Progenitor cell of endocrine pancreas (in vitro differentiated cells): Measurements from ENCODE around the gene MYO18A. TPM values are rescaled to one million over a fixed set of nuclear protein-coding genes. Genes with fewer than 3 reads are reported as not detected.

Experiments used
- DNase-seq: peaks from one replicate; pipeline ENCODE4 v3.0.0; 2021; ENCODE audit warnings: low spot score; ENCODE audit not compliant: unreplicated experiment
- H3K27ac Mint-ChIP-seq: 2 replicates; pipeline ENCODE4 v1.8.0; 2021; ENCODE audit warnings: mild to moderate bottlenecking, moderate library complexity, mixed read lengths
- H3K27me3 Mint-ChIP-seq: 2 replicates; pipeline ENCODE4 v1.8.0; 2021; ENCODE audit warnings: mixed read lengths
- H3K36me3 Mint-ChIP-seq: 2 replicates; pipeline ENCODE4 v1.8.0; 2022; ENCODE audit warnings: mixed read lengths; ENCODE audit not compliant: insufficient read depth
- H3K4me1 Mint-ChIP-seq: 2 replicates; pipeline ENCODE4 v1.8.0; 2021; ENCODE audit warnings: low read depth, mixed read lengths
- H3K4me3 Mint-ChIP-seq: 2 replicates; pipeline ENCODE4 v1.8.0; 2021; ENCODE audit warnings: low read depth, mild to moderate bottlenecking, moderate library complexity, mixed read lengths
- H3K9me3 Mint-ChIP-seq: 2 replicates; pipeline ENCODE4 v1.8.0; 2021; ENCODE audit warnings: low read depth, mixed read lengths
- CTCF ChIP-seq: fragments of 200-600 bp; sonication (generic); IDR thresholded peaks from one replicate; pipeline ENCODE4 v1.5.0; 2021; ENCODE audit warnings: antibody characterized with exemption, mild to moderate bottlenecking; ENCODE audit not compliant: unreplicated experiment
- total RNA-seq: library from RNA; stranded (reverse); gene quantifications from 2 replicates; pipeline ENCODE4 v1.2.1, GENCODE V29; 2021

The MYO18A gene
- total RNA-seq, 1 donor from 2014 or later: 75.7 TPM

- Mint-ChIP-seq H3K4me1 (peaks cover 17% of the 10 kb centered on the region), H3K4me3 (no peak overlapping the region), H3K27me3 (peaks cover 11% of the 10 kb centered on the region), H3K36me3 (no peaks in the 10 kb centered on the region), H3K27ac (no peak overlapping the region), H3K9me3 (no peaks in the 10 kb centered on the region)
- DNase-seq: no peak
- TF ChIP-seq CTCF: no peak
Measured at GRCh38 chr17:29063992-29064391, 116.2 kb downstream of the MYO18A start.

GRCh38 chr17:29062215-29062614, 118.0 kb downstream of the MYO18A start:
- Mint-ChIP-seq H3K4me3 (no peak overlapping the region), H3K27ac (no peak overlapping the region), H3K4me1 (peaks cover 17% of the 10 kb centered on the region), H3K36me3 (no peaks in the 10 kb centered on the region), H3K9me3 (no peaks in the 10 kb centered on the region), H3K27me3 (peaks cover 5% of the 10 kb centered on the region)
- no peak for DNase-seq
- no peak for TF ChIP-seq CTCF

GRCh38 chr17:29061036-29061435, 119.2 kb downstream of the MYO18A start:
- Mint-ChIP-seq H3K27ac (peak overlapping the region; percentile 33), H3K4me3 (no peak overlapping the region), H3K9me3 (no peaks in the 10 kb centered on the region), H3K27me3 (peaks cover 6% of the 10 kb centered on the region), H3K36me3 (no peaks in the 10 kb centered on the region), H3K4me1 (peaks cover 19% of the 10 kb centered on the region)
- DNase-seq: no peak
- no peak for TF ChIP-seq CTCF

GRCh38 chr17:29060475-29060874, 119.7 kb downstream of the MYO18A start:
- H3K27ac Mint-ChIP-seq: peak overlapping the region; percentile 33
- no peaks in the 10 kb centered on the region for H3K36me3 Mint-ChIP-seq
- no peak for DNase-seq
- H3K9me3 Mint-ChIP-seq: no peaks in the 10 kb centered on the region
- peaks cover 19% of the 10 kb centered on the region for H3K4me1 Mint-ChIP-seq
- H3K27me3 Mint-ChIP-seq: peaks cover 6% of the 10 kb centered on the region
- TF ChIP-seq CTCF: no peak
- H3K4me3 Mint-ChIP-seq: no peak overlapping the region

- Mint-ChIP-seq H3K27me3 (peaks cover 6% of the 10 kb centered on the region), H3K36me3 (no peaks in the 10 kb centered on the region), H3K9me3 (no peaks in the 10 kb centered on the region), H3K27ac (no peak overlapping the region), H3K4me1 (peaks cover 26% of the 10 kb centered on the region), H3K4me3 (no peak overlapping the region)
- no peak for DNase-seq
- TF ChIP-seq CTCF: no peak
Measured at GRCh38 chr17:29059281-29059680, 120.9 kb downstream of the MYO18A start.

- H3K4me3 Mint-ChIP-seq: no peak overlapping the region
- no peak for TF ChIP-seq CTCF
- DNase-seq: no peak
- H3K9me3 Mint-ChIP-seq: no peaks in the 10 kb centered on the region
- H3K36me3 Mint-ChIP-seq: no peaks in the 10 kb centered on the region
- H3K4me1 Mint-ChIP-seq: peaks cover 29% of the 10 kb centered on the region
- H3K27me3 Mint-ChIP-seq: peaks cover 6% of the 10 kb centered on the region
- no peak overlapping the region for H3K27ac Mint-ChIP-seq
Measured at GRCh38 chr17:29058391-29058790, 121.8 kb downstream of the MYO18A start.
